ENCODE measurements around the gene AQP6.

The AQP6 gene

GRCh38 chr12:49955899-49956662 is 16.7 kb upstream of the AQP6 start:
- H3K9ac ChIP-seq (ENCODE audit: low read length): no peak overlapping the region
- no peaks in the 10 kb centered on the region for H3F3A ChIP-seq (ENCODE audit: insufficient read depth, low read length)
- no peak overlapping the region for H3K4me2 ChIP-seq (ENCODE audit: low read depth, low read length)
- no peak overlapping the region for H2AFZ ChIP-seq (ENCODE audit: low read length)
- no peaks in the 10 kb centered on the region for H3K79me2 ChIP-seq (ENCODE audit: low read length)
- no peaks in the 10 kb centered on the region for H3K36me3 ChIP-seq (replicated peaks; ENCODE audit: insufficient read depth, low read length)
- H3K27ac ChIP-seq (ENCODE audit: low read length): no peak overlapping the region
- DNase-seq: no peak
- H3K9me2 ChIP-seq (replicated peaks; ENCODE audit: insufficient read depth, low read length): no peaks in the 10 kb centered on the region
- no peaks in the 10 kb centered on the region for H3K4me1 ChIP-seq (ENCODE audit: low read length)
- TF ChIP-seq CTCF (IDR thresholded peaks at IDR 0.05; ENCODE audit: low read length) (no peak), EZH2phosphoT487 (IDR thresholded peaks at IDR 0.05; ENCODE audit: low read length) (no peak), EZH2 (optimal IDR thresholded peaks at IDR 0.05; ENCODE audit: low read depth, low read length) (no peak)
- H4K20me1 ChIP-seq (ENCODE audit: insufficient read depth, low read length): no peaks in the 10 kb centered on the region
- no peak overlapping the region for H3K4me3 ChIP-seq (ENCODE audit: low read length)
- H3K27me3 ChIP-seq (replicated peaks; ENCODE audit: insufficient read depth, low read length): peaks cover 62% of the 10 kb centered on the region
- H3K9me3 ChIP-seq (replicated peaks; ENCODE audit: insufficient read depth, low read length): no peaks in the 10 kb centered on the region

GRCh38 chr12:49956663-49957569 is 15.8 kb upstream of the AQP6 start:
- Histone ChIP-seq H3K27me3 (replicated peaks; ENCODE audit: insufficient read depth, low read length) (peaks cover 62% of the 10 kb centered on the region), H2AFZ (ENCODE audit: low read length) (no peak overlapping the region), H3K4me3 (ENCODE audit: low read length) (no peak overlapping the region), H4K20me1 (ENCODE audit: insufficient read depth, low read length) (no peaks in the 10 kb centered on the region), H3K79me2 (ENCODE audit: low read length) (no peaks in the 10 kb centered on the region), H3K9me2 (replicated peaks; ENCODE audit: insufficient read depth, low read length) (no peaks in the 10 kb centered on the region), H3F3A (ENCODE audit: insufficient read depth, low read length) (no peaks in the 10 kb centered on the region), H3K9ac (ENCODE audit: low read length) (no peak overlapping the region), H3K4me2 (ENCODE audit: low read depth, low read length) (no peak overlapping the region), H3K4me1 (ENCODE audit: low read length) (no peaks in the 10 kb centered on the region), H3K27ac (ENCODE audit: low read length) (no peak overlapping the region), H3K36me3 (replicated peaks; ENCODE audit: insufficient read depth, low read length) (no peaks in the 10 kb centered on the region), H3K9me3 (replicated peaks; ENCODE audit: insufficient read depth, low read length) (no peaks in the 10 kb centered on the region)
- DNase-seq: no peak
- TF ChIP-seq EZH2phosphoT487 (IDR thresholded peaks at IDR 0.05; ENCODE audit: low read length): no peak

- Histone ChIP-seq H3K9me2 (replicated peaks; ENCODE audit: insufficient read depth, low read length) (no peaks in the 10 kb centered on the region), H3K27me3 (replicated peaks; ENCODE audit: insufficient read depth, low read length) (peaks cover 65% of the 10 kb centered on the region), H2AFZ (ENCODE audit: low read length) (no peak overlapping the region), H3K9me3 (replicated peaks; ENCODE audit: insufficient read depth, low read length) (no peaks in the 10 kb centered on the region), H3K9ac (ENCODE audit: low read length) (no peak overlapping the region), H3K36me3 (replicated peaks; ENCODE audit: insufficient read depth, low read length) (no peaks in the 10 kb centered on the region), H3K79me2 (ENCODE audit: low read length) (no peaks in the 10 kb centered on the region), H3F3A (ENCODE audit: insufficient read depth, low read length) (no peaks in the 10 kb centered on the region), H3K4me2 (ENCODE audit: low read depth, low read length) (no peak overlapping the region), H4K20me1 (ENCODE audit: insufficient read depth, low read length) (no peaks in the 10 kb centered on the region), H3K4me1 (ENCODE audit: low read length) (no peaks in the 10 kb centered on the region), H3K4me3 (ENCODE audit: low read length) (no peak overlapping the region), H3K27ac (ENCODE audit: low read length) (no peak overlapping the region)
- DNase-seq: no peak
- no peak for TF ChIP-seq EZH2phosphoT487 (IDR thresholded peaks at IDR 0.05; ENCODE audit: low read length)
- TF ChIP-seq CTCF (IDR thresholded peaks at IDR 0.05; ENCODE audit: low read length): no peak
- no peak for TF ChIP-seq EZH2 (optimal IDR thresholded peaks at IDR 0.05; ENCODE audit: low read depth, low read length)
Observed at GRCh38 chr12:49957570-49957967, 15.2 kb upstream of the AQP6 start.
